ENCODE data around the gene SNRNP200.

The SNRNP200 gene
- 344 to 472 (median 438) reads per million in 4 donors for total RNA-seq

DNA sequence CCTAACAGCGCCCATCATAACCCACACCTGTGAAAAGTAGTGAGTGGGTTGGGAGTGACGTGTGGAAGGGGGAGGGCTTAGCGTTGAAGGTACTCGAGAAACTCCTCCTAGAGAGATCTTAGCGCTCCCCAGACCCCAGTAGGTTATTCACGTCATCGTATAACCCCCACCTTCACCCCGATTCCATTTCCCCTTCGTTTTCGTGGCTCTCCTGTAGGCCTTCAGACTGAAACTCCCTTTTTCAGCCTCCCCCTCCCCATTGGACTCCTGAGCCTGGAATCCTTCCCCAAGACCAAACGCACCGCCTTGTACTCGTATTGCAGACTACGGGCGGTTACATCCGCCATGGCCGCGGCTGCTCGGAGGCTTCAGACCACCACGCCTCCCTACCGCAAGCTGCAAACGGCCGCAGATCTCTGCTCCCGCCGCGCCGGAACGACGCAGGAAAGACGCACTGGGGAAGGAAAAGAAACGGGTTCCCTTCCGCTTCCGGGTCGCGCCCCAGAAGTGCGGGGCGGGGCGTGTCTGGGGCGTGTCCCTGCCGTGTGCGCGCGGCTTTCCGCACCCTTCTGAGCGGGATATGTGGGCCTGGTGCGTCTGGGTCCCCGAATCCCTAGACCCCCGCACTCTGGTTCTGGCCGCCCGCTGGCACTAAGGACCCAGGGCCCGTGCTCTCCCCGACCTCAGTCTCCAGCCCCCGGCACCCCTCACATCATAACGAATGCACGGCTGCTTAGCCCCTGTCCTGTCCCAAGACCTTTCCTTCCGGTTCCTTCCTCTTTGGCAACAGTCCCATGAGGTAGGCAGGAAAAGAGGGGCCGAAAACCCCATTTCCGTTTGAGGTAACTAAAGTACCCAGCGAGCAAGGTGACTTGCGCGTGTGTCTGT, at the start of gene SNRNP200:
SNRNP200 (minus strand) TSS at position 456 of the 888 bp plus-strand sequence; CDS start at position 347, 109 bp downstream.
- peak; percentile 83 to 93 (median 89) for DNase-seq

DNA sequence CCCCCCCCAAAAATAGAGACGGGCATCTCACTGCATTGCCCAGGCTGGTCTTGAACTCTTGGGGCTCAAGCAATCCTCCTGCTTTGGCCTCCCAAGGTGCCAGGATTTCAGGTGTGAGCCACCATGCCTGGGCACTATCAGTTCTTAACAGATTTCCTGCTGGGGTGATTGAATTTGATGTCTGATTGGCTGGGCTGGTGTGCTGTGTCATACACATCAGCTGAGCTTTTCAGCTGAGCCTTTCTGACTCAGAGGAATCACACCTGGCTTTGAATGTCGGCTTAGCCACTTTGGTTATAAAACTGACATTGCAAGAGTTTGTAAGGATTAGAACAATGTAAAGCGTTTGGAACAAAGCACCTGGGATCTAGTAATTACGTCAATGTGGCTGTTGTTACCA, 49.1 kb upstream of the SNRNP200 start:
- DNase-seq: no peak

DNA sequence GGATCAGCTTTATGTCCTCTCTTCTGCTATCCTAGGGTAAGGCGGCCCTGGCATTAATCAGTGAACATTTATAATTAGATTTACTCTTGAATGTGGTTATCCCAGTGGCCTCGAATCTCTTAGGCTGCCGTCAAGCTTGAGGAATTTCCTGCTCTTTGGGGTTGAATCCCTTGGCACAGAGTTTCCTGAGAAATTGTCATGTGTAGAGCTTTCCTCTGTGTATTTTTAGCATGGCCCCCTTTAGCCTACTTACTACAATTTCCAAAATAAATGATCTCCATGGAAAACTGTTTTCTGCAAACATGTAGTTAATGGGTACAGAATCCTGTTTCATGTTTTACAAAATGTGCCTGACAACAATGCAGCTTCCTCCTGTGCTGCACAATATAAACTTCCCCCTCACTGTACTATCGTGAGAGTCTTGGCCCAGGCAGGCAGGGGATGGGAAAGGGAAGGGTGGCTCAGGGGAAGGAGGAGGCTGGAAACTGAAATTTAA, 48.3 kb upstream of the SNRNP200 start:
- DNase-seq: no peak

DNA sequence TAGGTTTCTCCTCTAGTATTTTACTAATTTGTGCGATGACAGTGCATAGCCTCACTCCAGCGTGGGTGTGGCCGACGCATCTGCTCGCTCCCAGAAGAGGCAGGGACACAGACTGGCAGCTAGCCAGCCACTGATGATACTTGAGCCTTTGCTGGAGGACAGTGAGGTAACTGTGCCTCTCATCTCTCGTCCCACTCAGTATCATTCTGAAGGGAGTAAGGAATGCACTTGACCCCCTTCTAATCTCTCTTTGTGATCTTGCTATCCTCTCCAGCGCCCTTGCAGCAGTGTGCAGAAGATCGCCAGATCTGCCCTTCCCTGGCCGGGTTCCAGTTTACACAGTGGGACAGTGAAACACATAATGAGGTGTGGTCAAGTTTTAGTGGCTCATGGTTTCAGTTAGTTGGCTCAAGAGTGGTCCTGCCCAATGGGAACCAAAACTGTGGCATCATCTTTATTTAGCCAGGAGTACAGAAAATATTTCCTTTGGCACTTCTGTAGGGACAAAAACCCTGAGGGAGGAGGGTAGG, 47.8 kb upstream of the SNRNP200 start:
- no peak for DNase-seq

DNA sequence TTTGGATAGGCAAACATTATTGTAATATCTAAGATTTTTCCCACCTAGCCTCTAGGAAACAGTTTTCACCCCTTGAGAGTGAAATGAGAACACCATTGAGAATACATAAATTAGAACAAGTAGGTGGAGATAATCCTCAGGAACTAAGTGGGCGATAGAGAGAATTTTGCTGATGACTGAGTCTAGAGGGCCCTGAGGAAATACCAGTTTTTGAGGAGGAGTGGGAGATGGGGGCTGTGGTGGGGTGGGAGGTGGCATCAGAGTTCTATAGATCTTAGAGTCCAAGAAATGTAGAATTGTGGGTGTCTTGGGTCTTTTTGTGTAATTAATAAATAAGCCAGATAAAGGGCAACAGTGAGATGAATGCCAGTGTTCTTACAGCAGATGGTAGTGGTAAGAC, 42.0 kb upstream of the SNRNP200 start:
- DNase-seq: no peak

DNA sequence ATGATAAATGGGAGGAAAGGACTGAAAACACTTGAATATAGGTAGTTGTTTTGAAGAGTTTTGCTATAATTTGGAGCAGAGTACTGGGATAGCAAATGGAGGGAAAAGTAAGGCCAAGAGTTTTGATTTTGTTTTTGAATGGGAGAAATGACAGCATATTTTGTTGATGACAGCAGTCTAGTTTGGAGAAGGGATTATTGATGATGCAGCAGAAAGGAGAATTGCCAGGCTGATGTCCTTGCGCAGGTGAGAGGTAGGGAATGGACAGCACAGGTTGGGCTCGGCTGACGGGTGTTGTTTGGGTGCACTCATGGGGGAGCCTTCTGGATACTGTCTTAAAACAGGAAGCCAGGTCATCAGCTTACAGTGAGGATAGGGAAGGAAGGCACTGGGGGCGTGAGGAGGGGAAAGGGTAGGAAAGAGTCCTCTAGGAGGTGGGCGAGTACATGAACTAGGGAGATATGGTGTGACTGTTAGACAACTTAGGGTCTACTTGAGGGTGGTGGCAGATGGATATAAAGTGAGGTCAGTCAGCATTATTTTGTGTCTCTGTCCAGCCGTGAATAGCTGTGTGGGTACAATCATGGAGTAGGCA, 40.6 kb upstream of the SNRNP200 start:
- DNase-seq: no peak

DNA sequence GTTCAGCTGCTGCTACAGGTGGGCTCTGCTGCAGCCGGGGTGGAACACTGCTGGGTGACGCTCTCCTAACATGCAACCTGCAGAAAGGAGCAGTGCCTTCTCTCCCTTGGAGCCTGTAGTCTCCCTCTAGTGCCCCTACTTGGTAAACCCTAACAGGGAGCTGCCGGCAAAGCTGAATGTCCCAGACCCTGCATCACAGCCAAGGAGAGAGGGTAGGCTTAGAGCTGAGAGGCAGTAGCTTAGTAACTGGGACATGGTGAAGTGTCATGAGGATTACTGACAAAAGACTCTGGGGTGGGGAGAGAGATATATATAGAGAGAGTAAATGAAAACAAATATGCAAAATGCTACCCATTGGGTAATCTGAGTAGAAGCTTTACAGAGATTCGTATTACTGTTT, 40.1 kb upstream of the SNRNP200 start:
- no peak for DNase-seq

DNA sequence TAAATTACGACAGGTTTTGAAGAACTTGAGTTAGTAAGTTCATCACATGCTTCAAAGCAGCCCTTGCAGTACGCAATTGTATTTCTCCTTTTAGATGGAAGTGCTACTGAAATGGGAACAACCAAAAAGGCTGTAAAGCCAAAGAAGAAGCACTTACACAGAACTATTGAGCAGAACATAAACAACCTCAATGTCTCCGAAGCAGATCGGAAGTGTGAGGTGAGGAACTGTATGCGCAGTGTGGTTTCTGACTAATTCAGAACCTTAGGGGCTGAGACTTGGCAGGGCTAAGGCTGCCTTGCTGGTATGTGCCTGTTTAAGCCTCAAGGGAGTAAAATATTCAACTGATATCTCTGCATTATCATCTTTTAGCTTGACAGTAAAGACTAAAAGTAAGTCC, 38.7 kb upstream of the SNRNP200 start:
- DNase-seq: peak in 2 of 5 donors; percentile 28 to 86

DNA sequence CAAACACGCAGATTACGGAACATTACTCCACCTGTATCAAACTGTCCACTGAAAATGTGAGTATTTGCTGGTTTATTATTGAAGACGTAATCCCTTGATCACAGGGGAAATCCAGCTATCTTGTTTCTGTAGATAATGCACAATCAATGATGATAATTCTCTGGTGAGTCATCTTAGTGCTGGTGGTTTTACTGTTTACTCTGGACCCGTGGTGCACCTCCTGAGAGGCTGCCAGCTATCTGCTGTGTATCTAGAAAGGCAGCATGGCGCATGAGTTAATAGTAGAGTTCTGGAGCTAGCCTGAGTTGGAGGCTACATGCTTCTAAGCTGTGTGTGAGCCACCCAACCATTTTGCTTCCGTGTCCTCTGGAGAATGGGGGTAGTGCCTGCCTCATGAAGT, 36.7 kb upstream of the SNRNP200 start:
- peak in 2 of 5 donors; percentile 29 to 78 for DNase-seq

DNA sequence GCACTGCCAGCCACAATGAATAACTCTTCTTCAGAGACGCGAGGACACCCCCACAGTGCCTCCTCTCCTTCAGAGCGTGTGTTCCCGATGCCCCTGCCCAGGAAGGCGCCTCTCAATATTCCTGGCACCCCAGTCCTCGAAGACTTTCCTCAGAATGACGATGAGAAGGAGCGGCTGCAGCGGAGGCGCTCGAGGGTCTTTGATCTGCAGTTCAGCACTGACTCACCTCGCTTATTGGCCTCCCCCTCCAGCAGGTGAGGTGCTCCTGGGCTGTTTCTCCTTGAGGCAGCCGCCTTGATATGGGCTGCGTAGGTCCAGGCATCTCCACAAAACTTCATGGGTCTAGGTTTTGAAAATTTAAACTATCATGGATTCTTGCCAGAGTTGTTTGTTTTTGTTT, 36.3 kb upstream of the SNRNP200 start:
- no peak for DNase-seq

DNA sequence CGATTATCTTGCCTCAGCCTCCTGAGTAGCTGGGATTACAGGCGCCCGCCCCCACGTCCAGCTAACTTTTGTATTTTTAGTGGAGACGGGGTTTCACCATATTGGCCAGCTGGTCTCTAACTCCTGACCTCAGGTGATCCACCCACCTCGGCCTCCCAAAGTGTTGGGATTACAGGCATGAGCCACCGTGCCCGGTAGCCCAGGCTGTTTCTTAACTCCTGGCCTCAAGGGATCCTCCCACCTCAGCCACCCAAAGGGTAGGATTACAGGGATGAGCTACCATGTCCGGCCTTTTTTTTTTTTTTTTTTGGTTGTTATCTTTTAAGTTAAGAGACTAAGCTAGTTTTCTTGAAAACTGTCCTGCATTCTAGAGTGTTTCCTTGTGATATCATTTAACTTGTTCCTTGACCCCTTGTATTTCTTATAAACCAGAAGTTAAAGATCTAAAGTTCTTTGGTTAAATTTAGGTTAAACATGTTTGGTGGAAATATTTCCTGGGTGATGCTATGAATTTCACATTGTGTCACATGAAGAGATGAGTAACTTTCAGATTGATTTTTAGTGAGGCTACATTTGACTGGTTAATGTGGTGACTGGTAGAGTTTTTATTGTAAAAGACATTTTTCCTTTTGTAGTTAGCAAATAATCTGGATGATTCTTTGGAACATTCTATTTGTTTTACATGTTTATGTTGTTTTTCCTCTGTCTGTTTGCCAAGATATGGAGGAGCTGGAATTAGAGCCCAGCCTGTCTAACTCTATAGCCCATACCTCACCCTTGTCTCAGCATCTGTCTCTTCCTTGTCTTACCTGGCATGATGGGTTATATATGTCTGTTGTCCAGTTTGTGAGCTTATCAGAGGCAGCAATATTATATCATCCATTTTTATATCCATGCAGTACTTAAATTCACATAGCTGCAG, 35.4 kb upstream of the SNRNP200 start:
- peak in 1 of 5 donors; percentile 48 for DNase-seq

DNA sequence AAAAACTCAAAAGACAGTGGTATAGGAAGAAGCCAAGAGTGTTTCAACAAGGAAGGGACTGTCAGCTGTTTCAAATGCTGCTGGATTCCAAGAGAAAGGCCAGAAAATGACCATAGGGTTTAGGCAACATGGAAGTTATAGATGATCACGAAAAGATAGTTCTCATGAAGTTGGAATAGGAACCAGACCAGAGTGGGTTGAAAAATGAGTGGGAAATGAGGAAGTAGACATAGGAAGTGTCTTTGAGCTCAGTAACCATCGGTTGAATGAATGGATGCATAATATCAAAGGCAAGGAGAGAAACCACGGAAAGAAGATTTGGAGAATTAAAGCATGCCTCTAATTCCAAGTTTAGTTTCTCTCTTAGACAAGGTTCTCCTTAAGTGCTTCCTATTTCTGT, 31.5 kb upstream of the SNRNP200 start:
- no peak for DNase-seq

DNA sequence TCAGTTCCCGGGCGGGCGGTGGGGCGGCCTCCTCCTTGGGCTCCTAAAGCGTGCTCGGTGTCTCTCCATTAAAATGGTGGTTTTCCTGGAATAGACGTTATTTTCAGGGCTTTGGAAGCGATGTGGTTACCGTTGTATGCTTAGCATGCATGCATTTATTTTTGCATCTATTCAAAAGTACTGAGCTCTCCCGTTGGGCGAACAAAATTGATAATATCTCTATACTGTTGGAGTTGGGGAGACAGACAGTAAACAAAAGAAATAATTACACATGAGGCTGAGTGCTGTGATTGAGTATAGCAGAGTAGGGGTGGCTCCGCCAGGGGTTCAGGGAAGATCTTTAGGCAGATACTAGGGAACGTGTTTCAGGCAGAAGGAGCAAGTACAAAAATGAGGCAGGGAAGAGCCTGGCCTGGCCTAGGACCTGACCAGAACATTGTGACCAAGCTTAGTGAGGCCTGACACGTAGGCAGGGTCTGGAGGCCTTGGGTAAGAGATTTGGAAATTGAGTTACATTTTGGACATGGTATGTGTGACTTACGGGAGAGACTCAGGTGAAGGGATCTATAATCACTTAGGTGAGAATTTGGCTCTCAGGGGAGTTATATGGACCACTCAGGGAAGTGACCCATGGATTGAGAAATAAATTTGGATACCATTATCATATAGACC, 30.9 kb upstream of the SNRNP200 start:
- no peak for DNase-seq

DNA sequence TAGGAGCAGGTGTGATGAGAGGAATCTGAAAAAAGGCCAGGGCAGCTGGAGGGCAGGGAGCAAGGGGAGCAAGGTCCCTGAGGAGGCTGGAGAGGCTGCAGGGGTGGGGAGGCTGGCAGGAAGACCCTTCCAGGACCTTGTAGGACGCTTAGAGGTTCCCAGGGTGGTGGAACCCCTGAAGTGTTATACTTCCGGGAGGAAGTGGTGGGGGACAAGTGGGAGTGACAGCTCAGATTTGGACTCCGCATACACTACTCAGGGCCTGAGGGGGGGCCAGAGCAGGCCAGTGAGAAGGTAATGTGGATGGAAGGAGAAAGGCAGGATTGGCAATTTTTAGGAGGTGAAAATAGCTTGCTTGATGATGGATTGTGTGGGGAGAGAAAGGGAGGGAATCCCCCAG, 28.4 kb upstream of the SNRNP200 start:
- DNase-seq: no peak

DNA sequence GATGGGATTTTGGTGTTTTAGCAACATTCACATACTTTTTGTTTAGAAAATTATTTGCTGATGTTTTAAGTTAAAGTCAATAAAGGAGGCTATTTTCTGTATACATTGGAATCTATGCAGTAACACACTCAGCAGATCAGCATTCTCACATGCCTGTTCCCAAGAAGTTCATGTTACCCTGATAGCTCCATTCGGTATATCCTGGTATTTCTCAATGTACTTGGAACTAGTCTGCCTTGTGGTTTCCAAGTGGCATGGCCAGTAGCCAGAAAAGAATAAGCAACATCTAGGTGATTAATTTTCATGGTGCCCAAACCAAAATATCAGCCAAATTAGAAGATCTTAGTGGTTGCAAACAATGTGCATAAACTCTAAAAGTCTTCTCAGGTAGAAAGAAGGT, 25.1 kb upstream of the SNRNP200 start:
- DNase-seq: no peak

DNA sequence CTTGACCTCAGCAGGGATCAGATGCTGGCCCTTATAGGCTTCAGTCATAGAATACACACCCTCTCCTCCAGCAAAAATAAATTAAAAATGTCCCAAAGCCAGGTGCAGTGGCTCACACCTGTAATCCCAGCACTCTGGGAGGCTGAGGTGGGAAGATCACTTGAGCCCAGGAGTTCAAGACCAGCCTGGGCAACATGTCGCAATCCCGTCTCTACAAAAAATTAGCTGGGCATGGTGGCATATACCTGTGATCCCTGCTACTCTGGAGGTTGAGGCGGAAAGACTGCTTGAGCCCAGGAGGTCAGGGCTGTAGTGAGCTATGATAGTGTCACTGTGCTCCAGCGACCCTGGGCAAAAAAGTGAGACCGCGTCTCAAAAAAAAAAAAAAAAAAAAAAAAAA, 24.5 kb upstream of the SNRNP200 start:
- no peak for DNase-seq

DNA sequence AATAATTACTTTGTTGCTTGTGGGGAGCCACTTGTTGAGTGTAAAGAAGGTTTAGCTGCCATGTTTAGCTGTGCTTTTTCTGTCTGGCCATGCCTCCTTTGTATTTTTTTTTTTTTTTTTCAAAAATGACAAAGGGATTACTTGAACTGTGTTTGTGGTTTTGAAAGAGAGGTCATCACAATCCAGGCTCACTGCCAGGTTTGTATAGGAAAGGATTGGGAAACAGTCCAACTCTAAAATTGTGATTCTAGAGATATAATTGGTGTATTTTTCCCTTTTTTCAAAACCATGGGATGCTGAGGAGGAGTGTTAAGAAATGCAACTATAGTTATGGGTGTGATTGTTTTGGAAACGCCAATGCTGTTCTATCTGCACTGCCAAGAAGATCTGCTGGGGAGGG, 24.1 kb upstream of the SNRNP200 start:
- DNase-seq: no peak

DNA sequence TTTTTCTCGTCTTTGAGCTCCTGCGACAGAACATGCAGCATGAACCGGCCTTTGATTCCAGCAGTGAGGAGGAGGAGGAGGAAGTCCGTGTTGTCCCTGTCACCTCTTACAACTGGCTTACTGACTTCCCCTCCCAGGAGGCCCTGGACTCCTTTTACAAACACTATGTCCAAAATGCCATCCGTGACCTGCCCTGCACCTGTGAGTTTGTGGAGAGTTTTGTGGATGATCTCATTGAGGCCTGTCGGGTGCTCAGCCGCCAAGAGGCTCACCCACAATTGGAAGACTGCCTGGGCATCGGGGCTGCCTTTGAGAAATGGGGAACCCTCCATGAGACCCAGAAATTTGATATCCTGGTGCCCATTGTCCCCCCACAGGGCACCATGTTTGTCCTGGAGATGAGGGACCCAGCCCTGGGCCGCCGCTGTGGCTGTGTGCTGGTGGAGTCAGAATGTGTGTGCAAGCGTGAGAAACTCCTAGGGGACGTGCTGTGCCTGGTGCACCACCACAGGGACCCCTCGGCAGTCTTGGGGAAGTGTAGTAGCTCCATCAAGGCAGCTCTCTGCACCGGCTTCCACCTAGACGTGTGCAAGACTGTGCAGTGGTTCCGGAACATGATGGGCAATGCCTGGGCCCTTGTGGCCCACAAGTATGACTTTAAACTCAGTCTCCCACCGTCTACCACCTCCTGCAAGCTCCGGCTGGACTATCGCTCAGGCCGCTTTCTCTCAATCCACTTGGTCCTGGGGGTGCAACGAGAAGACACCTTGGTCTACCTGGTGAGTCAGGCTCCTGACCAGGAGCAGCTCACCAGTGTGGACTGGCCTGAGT, 21.9 kb upstream of the SNRNP200 start:
- DNase-seq: no peak

DNA sequence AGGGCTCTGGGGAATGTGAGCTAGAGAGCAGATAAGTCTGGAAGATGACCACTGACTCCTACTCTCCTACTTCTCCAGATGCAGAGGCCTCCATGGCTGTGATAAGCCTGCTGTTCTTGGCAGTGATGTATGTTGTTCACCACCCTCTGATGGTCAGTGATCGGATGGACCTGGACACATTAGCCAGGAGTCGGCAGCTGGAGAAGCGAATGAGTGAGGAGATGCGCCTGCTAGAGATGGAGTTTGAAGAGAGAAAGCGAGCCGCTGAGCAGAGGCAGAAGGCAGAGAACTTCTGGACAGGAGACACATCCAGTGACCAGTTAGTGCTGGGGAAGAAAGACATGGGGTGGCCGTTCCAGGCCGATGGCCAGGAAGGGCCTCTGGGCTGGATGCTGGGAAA, 21.2 kb upstream of the SNRNP200 start:
- no peak for DNase-seq

DNA sequence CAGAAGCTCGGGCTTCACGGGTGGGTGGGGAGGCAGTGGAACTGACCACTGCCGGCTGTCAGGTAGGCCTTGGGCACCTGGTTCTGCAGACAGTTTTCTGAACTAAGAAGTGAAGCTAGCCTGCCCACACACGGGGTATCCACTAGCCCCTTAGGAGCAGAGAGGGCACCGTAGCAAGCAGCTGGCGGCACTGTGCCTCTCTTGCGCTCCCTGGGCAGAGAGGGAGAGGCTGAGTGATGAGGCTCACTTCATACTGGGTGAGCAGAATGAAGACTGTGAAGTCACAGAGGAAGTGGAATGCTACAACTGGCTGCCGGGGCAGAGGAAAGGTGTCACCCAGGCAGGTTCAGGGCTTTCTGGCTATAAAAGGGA, 20.5 kb upstream of the SNRNP200 start:
- DNase-seq: peak in 3 of 5 donors; percentile 26 to 74 (median 34)

All from T-helper 1 cell (primary cell).